ENCODE results near the gene CDX4.
"Not testable (repeated sequence)": the region's sequence is repeated elsewhere in the genome, so short reads cannot be mapped to it uniquely, and the experiment has no call there.

Gene CDX4

GRCh38 chrX:73446831-73447230 lies at the start of gene CDX4:
Gene CDX4, plus strand, starts transcription at chrX:73447053. Its CDS starts 201 bp downstream, at chrX:73447254.
- DNase-seq (ENCODE audit: low spot score) = no peak

- DNase-seq (ENCODE audit: low spot score) = no peak
These were observed 48.5 kb upstream of the CDX4 start for GRCh38 chrX:73398185-73398914.

DNA sequence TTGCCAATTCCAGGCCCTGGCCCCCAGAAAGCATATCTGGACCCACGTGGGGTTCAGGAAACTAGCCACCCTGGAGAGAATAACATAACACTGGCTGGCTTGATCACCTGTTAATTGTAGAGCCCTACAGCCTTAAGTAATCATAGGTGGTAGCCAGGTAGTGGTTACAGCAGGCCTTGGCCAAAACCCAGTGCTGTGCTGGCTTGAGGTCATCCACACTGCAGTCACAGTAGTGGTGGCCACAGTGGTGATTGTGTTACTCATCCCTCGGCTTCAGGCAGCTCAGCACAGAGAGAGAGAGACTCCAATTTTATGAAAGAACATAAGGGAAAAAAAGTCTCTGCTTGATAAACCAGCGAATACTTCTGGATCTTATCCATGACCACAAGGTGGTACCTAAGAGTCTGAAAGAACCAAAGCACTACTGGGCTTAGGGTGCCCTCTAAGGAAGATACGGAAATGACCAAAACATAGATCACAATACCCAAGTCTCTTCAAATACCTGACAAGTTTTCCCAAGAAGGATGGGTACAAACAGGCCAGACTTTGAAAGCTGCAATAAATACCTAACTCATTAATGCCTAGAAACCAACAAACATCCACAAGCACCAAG lies 46.6 kb upstream of the CDX4 start:
- DNase-seq (ENCODE audit: low spot score) = no peak

DNA sequence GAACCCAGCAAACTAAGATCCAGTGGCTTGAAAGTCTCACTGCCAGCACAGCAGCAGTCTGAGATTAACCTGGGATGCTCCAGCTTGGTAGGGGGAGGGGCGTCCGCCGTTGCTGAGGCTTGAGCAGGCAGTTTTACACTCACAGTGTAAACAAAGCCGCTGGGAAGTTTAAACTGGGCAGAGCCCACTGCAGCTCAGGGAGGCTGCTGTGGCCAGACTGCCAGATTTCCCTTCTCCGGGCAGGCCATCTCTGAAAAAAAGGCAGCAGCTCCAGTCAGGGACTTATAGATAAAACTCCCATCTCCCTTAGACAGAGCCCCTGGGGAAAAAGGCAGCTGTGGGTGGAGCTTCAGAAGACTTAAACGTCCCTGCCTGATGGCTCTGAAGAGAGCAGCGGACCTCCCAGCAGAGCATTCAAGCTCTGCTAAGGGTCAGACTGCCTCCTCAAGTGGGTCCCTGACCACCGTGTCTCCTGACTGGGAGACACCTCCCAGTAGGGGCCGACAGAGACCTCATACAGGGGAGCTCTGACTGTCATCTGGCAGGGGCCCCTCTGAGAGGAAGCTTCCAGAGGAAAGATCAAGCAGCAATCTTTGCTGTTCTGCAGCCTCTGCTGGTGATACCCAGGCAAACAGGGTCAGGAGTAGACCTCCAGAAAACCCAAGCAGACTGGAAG lies 45.1 kb upstream of the CDX4 start:
- DNase-seq (ENCODE audit: low spot score) = no peak

DNA sequence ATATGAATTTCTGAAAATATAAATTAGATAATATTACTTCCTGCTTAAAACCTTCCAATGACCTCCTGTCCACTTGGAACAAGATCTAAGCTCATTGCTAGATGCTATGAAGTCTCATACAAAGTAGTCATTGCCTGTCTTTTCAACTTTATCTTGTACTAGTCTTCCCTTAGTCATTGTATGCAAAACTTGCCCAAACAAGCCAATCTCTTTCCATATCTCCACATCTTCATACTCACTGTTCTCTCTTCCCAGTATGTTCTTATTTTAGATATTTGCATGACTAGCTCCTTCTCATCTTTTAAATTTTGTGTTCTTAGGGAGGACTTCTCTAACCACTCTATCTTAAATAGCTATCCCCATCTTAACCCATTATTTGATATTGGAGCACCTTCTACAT lies 33.9 kb upstream of the CDX4 start:
- no peak for DNase-seq (ENCODE audit: low spot score)

DNA sequence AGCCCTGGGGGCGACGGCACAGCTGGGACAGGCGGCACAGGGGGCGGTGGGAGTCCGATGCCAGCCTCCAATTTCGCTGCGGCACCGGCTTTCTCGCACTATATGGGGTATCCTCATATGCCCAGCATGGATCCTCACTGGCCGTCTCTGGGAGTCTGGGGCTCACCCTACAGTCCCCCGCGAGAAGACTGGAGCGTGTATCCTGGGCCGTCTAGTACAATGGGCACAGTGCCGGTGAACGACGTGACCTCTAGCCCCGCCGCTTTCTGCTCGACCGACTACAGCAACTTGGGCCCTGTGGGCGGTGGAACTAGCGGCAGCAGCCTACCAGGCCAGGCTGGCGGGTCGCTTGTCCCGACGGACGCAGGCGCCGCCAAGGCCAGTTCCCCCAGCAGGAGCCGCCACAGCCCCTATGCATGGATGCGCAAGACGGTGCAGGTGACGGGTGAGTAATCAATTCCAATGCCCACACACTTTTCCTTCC lies 500 bp downstream of the CDX4 start:
- no peak for DNase-seq (ENCODE audit: low spot score)

GRCh38 chrX:73448379-73448778 lies 1.5 kb downstream of the CDX4 start:
- no peak for DNase-seq (ENCODE audit: low spot score)

- DNase-seq (ENCODE audit: low spot score) = no peak
These were observed 8.3 kb downstream of the CDX4 start for GRCh38 chrX:73455171-73455570.

- DNase-seq (ENCODE audit: low spot score) = no peak
These were observed 10.5 kb downstream of the CDX4 start for GRCh38 chrX:73457306-73457705.

DNA sequence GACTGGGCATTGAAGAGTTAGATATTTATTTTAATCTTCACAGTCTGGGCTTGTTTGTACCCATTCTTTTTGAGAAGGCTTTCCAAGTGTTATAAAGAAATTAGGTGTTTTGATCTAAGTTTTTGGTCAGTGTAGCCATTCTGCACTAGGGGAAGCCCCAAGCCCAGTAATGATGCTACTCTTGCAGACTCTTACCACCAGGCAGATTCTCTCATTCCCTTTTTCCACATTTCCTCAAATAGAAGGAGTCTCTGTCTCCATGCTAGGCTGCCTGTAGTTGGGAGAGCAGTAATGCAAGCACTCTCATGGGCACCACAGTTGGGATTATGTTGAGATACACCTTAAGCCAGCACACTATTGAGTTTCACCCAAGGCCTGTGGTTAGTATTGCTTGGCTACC lies 21.5 kb downstream of the CDX4 start:
- no peak for DNase-seq (ENCODE audit: low spot score)

- DNase-seq (ENCODE audit: low spot score) = no peak
These were observed 32.1 kb downstream of the CDX4 start for GRCh38 chrX:73478961-73479360.

DNA sequence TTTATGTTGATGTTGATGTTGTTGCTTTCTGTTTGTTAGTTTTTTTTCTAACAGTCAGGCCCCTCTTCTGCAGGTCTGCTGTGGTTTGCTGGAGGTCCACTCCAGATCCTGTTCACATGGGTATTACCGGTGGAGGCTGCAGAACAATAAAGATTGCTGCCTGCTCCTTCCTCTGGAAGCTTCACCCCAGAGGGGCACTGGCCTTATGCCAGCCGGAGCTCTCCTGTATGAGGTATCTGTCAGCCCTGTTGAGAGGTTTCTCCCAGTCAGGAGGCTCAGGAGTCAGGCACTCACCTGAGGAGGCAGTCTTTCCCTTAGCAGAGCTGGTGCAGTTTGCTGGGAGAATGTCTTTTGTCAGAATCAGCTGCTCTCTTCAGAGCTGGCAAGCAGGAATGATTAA lies 34.7 kb downstream of the CDX4 start:
- DNase-seq (ENCODE audit: low spot score) = no peak

- no peak for DNase-seq (ENCODE audit: low spot score)
These were observed 43.8 kb downstream of the CDX4 start for GRCh38 chrX:73490661-73491060.

DNA sequence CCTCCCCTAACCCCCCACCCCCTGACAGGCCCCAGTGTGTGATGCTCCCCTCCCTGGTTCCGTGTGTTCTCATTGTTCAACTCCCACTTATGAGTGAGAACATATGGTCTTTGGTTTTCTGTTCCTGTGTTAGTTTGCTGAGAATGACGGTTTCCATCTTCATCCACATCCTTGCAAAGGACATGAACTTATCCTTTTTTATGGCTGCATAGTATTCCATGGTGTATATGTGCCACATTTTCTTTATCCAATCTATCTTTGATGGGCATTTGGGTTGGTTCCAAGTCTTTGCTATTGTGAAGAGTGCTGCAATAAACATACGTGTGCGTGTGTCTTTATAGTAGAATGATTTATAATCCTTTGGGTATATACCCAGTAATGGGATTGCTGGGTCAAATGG lies 45.3 kb downstream of the CDX4 start:
- not testable (repeated sequence) for DNase-seq (ENCODE audit: low spot score)
